Left ventricle myocardium inferior (tissue), 1 donor: Measurements from ENCODE around the gene SKA2. TPM values are rescaled to one million over a fixed set of nuclear protein-coding genes. Genes with fewer than 3 reads are reported as not detected.

ENCODE experiments used
- DNase-seq: peaks from one replicate; pipeline ENCODE4 v3.0.0-alpha.2; 2020
- H3K27ac ChIP-seq: fragments of 200-600 bp; replicated peaks from 2 replicates; pipeline ENCODE4 v1.8.0; 2021
- H3K27me3 ChIP-seq: fragments of 200-600 bp; 2 replicates; pipeline ENCODE4 v1.8.0; 2021; ENCODE audit warnings: low read depth
- H3K36me3 ChIP-seq: fragments of 200-600 bp; 2 replicates; pipeline ENCODE4 v1.8.0; 2021
- H3K4me1 ChIP-seq: fragments of 200-600 bp; 2 replicates; pipeline ENCODE4 v1.8.0; 2021
- H3K4me3 ChIP-seq: fragments of 200-600 bp; 2 replicates; pipeline ENCODE4 v1.8.0; 2021; ENCODE audit warnings: mild to moderate bottlenecking, moderate library complexity
- H3K9me3 ChIP-seq: fragments of 200-600 bp; replicated peaks from 2 replicates; pipeline ENCODE4 v1.8.0; 2021
- CTCF ChIP-seq: fragments of 200-600 bp; IDR thresholded peaks from 2 replicates; pipeline ENCODE4 v1.8.0; 2021; ENCODE audit warnings: antibody characterized with exemption, mild to moderate bottlenecking, borderline replicate concordance
- intact Hi-C: fragments of 100-400 bp; cut with micrococcal nuclease; formaldehyde crosslinking; loops from one replicate; pipeline ENCODE4 v1.11.0; 2022
- total RNA-seq: library from RNA; stranded (reverse); fragmentation: NEBNext Ultra II Directional; extraction: Animal tissue kit (Norgen Biotek cat#: 25700); gene quantifications from one replicate; pipeline ENCODE4 v1.2.1, GENCODE V29; 2021
- donor health status: DM: no; HTN: yes; CAD: no; lungs with severe emphysema.

SKA2 gene
- total RNA-seq, 1 donor from 2014 or later, result 37.9 TPM

GRCh38 chr17:59124665-59125064 is 30.3 kb downstream of the SKA2 start:
- H3K9me3 ChIP-seq, result no peaks in the 10 kb centered on the region
- H3K4me3 ChIP-seq, result no peak overlapping the region
- no peak for TF ChIP-seq CTCF
- H3K27ac ChIP-seq, result no peak overlapping the region
- intact Hi-C loops, result no loop called here
- H3K4me1 ChIP-seq, result no peaks in the 10 kb centered on the region
- H3K27me3 ChIP-seq, result no peaks in the 10 kb centered on the region
- DNase-seq, result no peak
- H3K36me3 ChIP-seq, result peaks cover 30% of the 10 kb centered on the region

GRCh38 chr17:59121901-59122480 is 33.0 kb downstream of the SKA2 start:
- DNase-seq, result no peak
- no peak for TF ChIP-seq CTCF
- Histone ChIP-seq H3K4me1 (no peaks in the 10 kb centered on the region), H3K9me3 (no peaks in the 10 kb centered on the region), H3K4me3 (no peak overlapping the region), H3K36me3 (peaks cover 34% of the 10 kb centered on the region), H3K27ac (no peak overlapping the region), H3K27me3 (no peaks in the 10 kb centered on the region)
- intact Hi-C loops, result no loop called here

GRCh38 chr17:59115474-59115873 is 39.5 kb downstream of the SKA2 start:
- Histone ChIP-seq H3K27ac (no peak overlapping the region), H3K27me3 (no peaks in the 10 kb centered on the region), H3K9me3 (no peaks in the 10 kb centered on the region), H3K4me1 (no peaks in the 10 kb centered on the region), H3K4me3 (no peak overlapping the region), H3K36me3 (peaks cover 26% of the 10 kb centered on the region)
- no peak for DNase-seq
- no peak for TF ChIP-seq CTCF
- intact Hi-C loops, result no loop called here

- no peak for DNase-seq
- Histone ChIP-seq H3K4me1 (peaks cover 15% of the 10 kb centered on the region), H3K27me3 (no peaks in the 10 kb centered on the region), H3K36me3 (peaks cover 10% of the 10 kb centered on the region), H3K9me3 (no peaks in the 10 kb centered on the region), H3K4me3 (no peak overlapping the region), H3K27ac (no peak overlapping the region)
- intact Hi-C loops, result no loop called here
- TF ChIP-seq CTCF, result no peak
These were observed 43.4 kb downstream of the SKA2 start for GRCh38 chr17:59111539-59111938.

- no peak for TF ChIP-seq CTCF
- H3K9me3 ChIP-seq, result no peaks in the 10 kb centered on the region
- intact Hi-C loops, result no loop called here
These were observed 44.0 kb downstream of the SKA2 start for GRCh38 chr17:59110973-59111372.

More at GRCh38 chr17:59110973-59111372, 44.0 kb downstream of the SKA2 start:
- no peak overlapping the region for H3K4me3 ChIP-seq
- no peak overlapping the region for H3K27ac ChIP-seq
- H3K4me1 ChIP-seq, result peaks cover 21% of the 10 kb centered on the region
- H3K36me3 ChIP-seq, result peaks cover 10% of the 10 kb centered on the region
- no peaks in the 10 kb centered on the region for H3K27me3 ChIP-seq
- no peak for DNase-seq
